Ureter (tissue), 1 donor: ENCODE data around the gene LAGE3. TPM values are rescaled to one million over a fixed set of nuclear protein-coding genes. Genes with fewer than 3 reads are reported as not detected.

Experiments used
- DNase-seq: peaks from one replicate; pipeline ENCODE4 v3.0.0-alpha.2; 2020; ENCODE audit warnings: low spot score
- total RNA-seq: library from RNA; stranded (reverse); gene quantifications from one replicate; pipeline ENCODE4 v1.2.4, GENCODE V29; 2023
- donor health status: DM: yes; HTN: yes; CAD: no.

The LAGE3 gene
- total RNA-seq, result 17.5 TPM

DNA sequence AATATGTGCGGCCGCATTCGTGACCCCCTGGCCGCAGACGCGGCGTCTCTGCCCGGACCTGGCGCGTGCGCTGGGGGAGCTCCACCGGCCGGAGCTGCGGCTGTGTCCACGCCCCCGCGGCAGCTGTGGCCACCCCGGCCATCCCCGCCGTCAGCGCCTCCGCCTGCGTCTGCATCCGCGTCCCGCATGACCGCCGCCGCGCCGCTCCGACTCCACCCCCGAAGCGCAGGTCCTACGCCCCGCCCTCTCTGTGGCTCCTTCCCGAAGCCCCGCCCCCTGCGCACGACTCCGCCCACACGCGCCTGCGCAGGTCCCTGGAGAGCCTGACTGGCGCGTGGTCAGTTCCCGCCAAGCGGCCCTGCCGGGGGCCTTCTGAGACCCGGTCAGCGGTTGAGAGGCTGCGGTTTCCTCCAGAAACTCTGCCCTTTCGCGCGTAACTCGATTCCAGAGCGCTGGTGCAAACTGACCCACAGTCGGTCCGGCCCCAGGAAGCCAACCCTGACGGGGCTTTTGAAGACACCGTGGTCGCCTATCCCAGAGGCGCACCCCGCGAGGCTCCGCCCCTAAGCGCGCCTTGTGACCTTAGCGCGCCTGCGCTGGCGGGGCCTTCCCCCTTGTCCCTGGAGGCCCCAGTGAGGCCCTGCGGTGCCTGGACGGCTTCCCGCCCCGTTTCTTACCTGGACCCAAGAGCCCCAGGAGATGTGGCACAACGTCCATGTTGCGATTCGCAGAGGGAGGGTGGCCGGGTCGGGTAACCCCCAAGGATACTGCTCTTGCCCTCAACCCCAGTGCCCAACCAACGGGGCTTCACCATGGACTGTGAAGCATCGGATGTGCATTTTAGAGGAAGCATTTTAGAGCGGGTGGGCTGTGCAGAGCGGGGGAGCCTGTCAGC lies at the start of gene LAGE3:
TSS of gene LAGE3 (minus strand) at position 554 of the 895 bp plus-strand sequence. CDS start at position 188, 366 bp downstream.
- peak; percentile 93 for DNase-seq

DNA sequence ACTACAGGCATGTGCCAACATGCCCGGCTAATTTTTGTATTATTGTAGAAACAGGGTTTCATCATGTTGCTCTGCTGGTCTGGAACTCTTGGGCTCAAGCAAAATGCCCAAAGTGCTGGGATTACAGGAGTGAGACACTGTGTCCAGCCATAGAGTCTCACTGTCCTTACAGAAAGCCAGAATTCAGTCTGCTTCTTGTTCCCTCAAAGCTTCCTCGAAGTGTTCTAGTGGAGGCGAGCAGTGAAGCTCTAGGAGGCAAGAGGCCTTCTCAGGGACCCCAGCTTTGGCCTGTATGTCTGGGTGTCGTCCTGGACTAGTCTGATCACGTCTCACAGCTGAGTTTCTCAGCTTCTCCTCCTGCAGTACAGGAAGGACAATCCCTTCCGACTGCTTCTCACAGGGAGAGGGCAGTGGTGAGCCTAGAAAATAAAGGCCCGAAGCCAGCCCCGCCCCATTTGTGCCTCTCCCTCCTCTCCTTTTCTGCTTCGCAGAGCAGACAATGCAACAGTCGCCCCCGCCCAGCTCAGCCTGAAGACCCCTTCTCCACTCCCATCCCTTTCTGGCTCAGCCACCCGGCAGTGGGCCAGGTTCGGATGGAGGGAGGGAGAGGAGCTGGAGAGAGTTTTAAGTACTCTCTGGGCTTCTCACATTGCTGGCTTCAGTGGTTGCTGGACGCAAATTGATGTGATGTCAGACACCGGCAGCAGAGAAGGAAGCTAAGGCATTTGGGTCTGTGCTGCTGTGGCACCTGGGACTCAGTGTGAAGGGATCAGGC lies 48.0 kb upstream of the LAGE3 start:
- DNase-seq, result peak; percentile 84

DNA sequence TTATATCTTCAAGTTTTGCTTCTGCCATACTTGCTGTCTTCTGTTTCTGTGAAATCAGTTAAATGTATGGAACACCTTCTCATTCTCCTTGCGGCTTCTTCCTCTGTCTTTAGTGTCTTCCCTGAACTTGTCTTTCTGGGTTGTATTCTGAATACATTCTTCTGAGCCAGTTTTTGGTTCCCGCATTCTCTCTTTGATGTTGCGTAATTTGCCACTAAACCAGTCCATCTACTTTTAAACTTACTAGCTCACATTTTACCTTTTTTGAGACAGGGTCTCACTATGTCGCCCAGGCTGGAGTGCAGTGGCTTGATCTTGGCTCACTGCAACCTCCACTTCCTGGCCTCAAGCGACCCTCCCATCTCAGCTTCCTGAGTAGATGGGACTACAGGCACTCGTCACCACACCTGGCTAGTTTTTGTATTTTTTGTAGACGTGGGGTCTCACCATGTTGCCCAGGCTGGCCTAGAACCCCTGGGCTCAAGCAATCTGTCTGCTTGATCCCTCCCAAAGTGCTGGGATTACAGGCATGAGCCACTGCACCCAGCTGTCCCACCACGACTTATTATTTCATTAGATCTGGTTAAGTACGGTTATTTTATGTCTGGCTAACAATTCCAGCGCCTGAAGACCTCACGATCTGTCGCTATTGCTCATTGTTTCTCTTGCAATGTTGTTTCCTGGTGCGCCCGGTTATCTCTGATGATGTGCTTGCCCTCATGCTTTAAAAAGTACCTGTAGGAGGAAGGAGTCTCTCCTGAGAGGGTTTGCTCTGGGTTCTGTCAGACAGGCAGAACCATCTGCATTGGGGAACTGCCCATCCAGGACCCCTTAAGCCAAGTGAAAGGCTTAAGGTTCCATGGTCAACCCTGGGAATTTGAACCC lies 46.8 kb upstream of the LAGE3 start:
- DNase-seq, result no peak

- DNase-seq, result no peak
Observed at GRCh38 chrX:154519389-154519788, 40.3 kb upstream of the LAGE3 start.

DNA sequence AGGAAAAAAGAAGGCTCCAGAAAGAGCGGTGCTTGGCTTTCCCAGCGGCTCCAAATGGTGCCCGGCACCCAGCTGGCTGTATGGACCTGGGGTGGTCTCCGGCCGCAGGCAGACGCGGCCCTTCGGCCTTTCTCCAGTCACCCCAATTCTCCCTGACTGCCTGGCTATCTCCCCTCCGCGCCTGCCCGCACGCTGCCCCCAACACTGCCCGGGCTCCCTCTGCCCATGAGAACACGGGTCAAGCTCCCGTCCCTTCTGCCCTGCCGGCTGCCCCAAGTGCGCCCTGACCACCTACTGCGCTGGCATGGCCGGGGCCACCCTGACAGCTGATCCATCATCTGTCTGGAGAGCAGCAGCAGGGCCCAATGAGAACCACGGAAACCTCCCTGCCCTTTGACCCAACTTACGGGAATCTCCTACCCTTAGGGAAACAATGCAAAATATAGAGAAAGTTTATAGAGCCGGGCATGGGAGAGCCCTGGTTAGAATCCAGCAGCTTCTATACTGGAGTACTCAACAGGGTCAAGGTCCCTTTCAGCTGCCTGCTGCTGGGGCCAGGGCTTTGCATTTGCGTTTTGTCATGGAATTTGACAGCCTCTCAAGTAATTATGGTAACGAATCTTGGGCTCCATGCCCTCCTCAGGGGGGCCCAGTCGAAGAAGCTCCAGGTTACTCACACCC lies 38.2 kb upstream of the LAGE3 start:
- no peak for DNase-seq

- no peak for DNase-seq
Observed at GRCh38 chrX:154516656-154517100, 37.6 kb upstream of the LAGE3 start.

- DNase-seq, result peak; percentile 93
Observed at GRCh38 chrX:154515966-154516655, 37.0 kb upstream of the LAGE3 start, which contains the start of gene FAM3A. Gene FAM3A, minus strand, starts transcription at chrX:154516232. Its CDS starts 460 bp downstream, at chrX:154515772.

GRCh38 chrX:154515090-154515965 lies 36.2 kb upstream of the LAGE3 start:
- DNase-seq, result no peak

DNA sequence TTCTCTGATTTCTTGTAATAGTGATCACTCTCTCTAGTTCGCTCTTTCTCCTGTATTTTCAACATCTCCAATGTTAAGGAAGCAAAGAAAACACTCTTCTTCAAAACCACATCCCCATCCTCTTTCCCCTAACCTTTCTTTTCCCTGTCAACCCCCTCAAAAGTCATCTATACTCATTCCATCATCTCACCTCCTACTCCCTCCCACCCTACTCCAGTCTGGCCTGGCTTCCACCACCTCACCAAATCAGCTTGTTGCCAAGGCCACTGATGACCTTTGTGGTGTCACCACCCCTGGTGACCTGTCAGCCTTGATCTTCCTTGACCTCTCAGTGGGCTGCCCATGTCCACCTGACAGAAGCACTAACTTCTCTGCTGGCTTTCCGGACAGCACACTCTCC lies 34.6 kb upstream of the LAGE3 start:
- DNase-seq, result no peak

GRCh38 chrX:154512879-154513553 lies 33.9 kb upstream of the LAGE3 start:
- DNase-seq, result no peak

DNA sequence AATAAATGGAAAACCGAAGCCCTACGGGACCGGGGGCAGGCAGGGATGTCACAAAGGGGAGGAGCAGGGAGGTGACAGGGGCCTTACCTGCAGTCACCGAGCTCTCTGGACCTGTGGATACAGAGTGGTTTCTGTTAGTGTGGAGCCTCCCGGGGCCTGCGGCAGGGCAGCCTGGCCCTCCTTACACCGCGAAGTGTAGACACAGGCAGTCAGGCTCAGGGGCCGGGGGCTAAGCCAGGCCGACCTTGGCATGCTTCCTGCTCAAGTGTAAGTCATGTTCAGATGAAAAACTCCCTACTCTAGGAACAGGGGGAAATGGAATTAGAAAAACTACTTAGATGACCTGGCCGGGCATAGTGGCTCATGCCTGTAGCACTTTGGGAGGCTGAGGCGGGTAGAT lies 32.7 kb upstream of the LAGE3 start:
- DNase-seq, result no peak

GRCh38 chrX:154509455-154509854 lies 30.4 kb upstream of the LAGE3 start:
- DNase-seq, result no peak

GRCh38 chrX:154508384-154508745 lies 29.3 kb upstream of the LAGE3 start:
- DNase-seq, result no peak

GRCh38 chrX:154507673-154508383 lies 28.7 kb upstream of the LAGE3 start:
- no peak for DNase-seq

- DNase-seq, result no peak
Observed at GRCh38 chrX:154506483-154507332, 27.6 kb upstream of the LAGE3 start.

GRCh38 chrX:154505734-154506133 lies 26.7 kb upstream of the LAGE3 start:
- no peak for DNase-seq

- DNase-seq, result no peak
Observed at GRCh38 chrX:154502989-154503388, 23.9 kb upstream of the LAGE3 start.
